ENCODE results near the gene MYO19. TPM values are rescaled to one million over a fixed set of nuclear protein-coding genes. Genes with fewer than 3 reads are reported as not detected.
A peak's percentile ranks its signal among the peaks of the same experiment; 100 is the strongest.

The MYO19 gene
- total RNA-seq, 1 experiment from 2014 or later: 144 TPM

GRCh38 chr17:36529121-36529520 is 5.5 kb downstream of the MYO19 start:
- Histone ChIP-seq H4K91ac (ENCODE audit: insufficient read length, low read depth, low read length) (no peak overlapping the region), H2BK12ac (ENCODE audit: insufficient read length, low read depth, low read length) (no peak overlapping the region), H3K18ac (ENCODE audit: insufficient read length, low read depth, low read length) (no peak overlapping the region), H3K4me1 (ENCODE audit: insufficient read depth, low read length) (0 out of 2 replicates have a peak, but pooled peaks cover 2% of the 10 kb centered on the region), H4K20me1 (ENCODE audit: control insufficient read depth, insufficient read depth, insufficient read length) (no peaks in the 10 kb centered on the region), H2BK5ac (ENCODE audit: insufficient read length, low read length) (no peak overlapping the region), H3K23ac (ENCODE audit: insufficient read length, low read depth, low read length) (no peak overlapping the region), H2AFZ (ENCODE audit: low read length) (no peak overlapping the region), H3T11ph (ENCODE audit: low read length) (no peak overlapping the region), H3K4me2 (ENCODE audit: insufficient read depth, insufficient read length, low read length) (no peak overlapping the region), H3K14ac (ENCODE audit: insufficient read depth, low read length) (no peak overlapping the region), H3K9me3 (ENCODE audit: control insufficient read depth, low read depth, low read length) (no peaks in the 10 kb centered on the region), H3K23me2 (ENCODE audit: insufficient read length, low read depth, low read length, poor library complexity, severe bottlenecking) (peaks cover 3% of the 10 kb centered on the region), H3K79me1 (ENCODE audit: insufficient read depth, low read depth, low read length, poor library complexity, severe bottlenecking) (peaks cover 7% of the 10 kb centered on the region), H2AK5ac (ENCODE audit: insufficient read length, low read length) (no peak overlapping the region), H2BK120ac (ENCODE audit: low read depth, low read length, poor library complexity, severe bottlenecking) (no peak overlapping the region), H3K27me3 (ENCODE audit: insufficient read depth, low read length) (no peaks in the 10 kb centered on the region), H2BK15ac (ENCODE audit: low read depth, low read length) (no peak overlapping the region), H4K5ac (ENCODE audit: insufficient read length, low read depth, low read length) (no peak overlapping the region), H3K79me2 (ENCODE audit: insufficient read depth, low read length) (peaks cover 3% of the 10 kb centered on the region; the same call in 1 of the 2 replicates), H3K56ac (ENCODE audit: insufficient read length, low read depth, low read length) (no peak overlapping the region), H3K27ac (ENCODE audit: insufficient read length, low read depth, low read length) (no peak overlapping the region), H3K4ac (ENCODE audit: low read depth, low read length) (no peak overlapping the region), H2BK20ac (ENCODE audit: low read depth, low read length, poor library complexity, severe bottlenecking) (no peak overlapping the region), H3K9ac (ENCODE audit: extremely low read depth, insufficient read length, low read length) (no peak overlapping the region), H4K8ac (replicated peaks; ENCODE audit: insufficient read length, low read depth, low read length) (no peak overlapping the region)
- Mint-ChIP-seq H3K9me3 (no peaks in the 10 kb centered on the region), H3K4me1 (peaks cover 7 to 14% of the 10 kb centered on the region in 2 experiments), H3K4me3 (no peak overlapping the region), H3K27me3 (ENCODE audit: low read depth) (no peaks in the 10 kb centered on the region; the same call in 1 of the 2 replicates), H3K27ac (peak overlapping the region in 1 of 3 experiments; percentile 19; a peak in 2 of 7 replicates), H3K36me3 (ENCODE audit: insufficient read depth in 1 of 3, low read depth in 3 of 3) (peaks cover 54 to 90% (median 72%) of the 10 kb centered on the region in 3 experiments)
- no peak for TF ChIP-seq CTCF (conservative IDR thresholded peaks at IDR 0.05)
- no peak for DNase-seq
